ENCODE results near the gene SRRD.

- TF ChIP-seq POLR2AphosphoS5 (IDR thresholded peaks at IDR 0.05) (no peak), CTCF (IDR thresholded peaks at IDR 0.05) (no peak), POLR2A (IDR thresholded peaks at IDR 0.05) (no peak), EP300 (IDR thresholded peaks at IDR 0.05) (no peak)
Measured at GRCh38 chr22:26448941-26449340, 34.7 kb upstream of the SRRD start.

All from sigmoid colon (tissue), 4 donors.